HUDEP-2 (cell line): ENCODE measurements around the gene VAV3.

Experiments
- DNase-seq, 76 experiments: peaks; one replicate each; lab custom pipeline; 2025; ENCODE audit not compliant: unreplicated experiment in 76 of 76; lab: John Stamatoyannopoulos, UW

The VAV3 gene

GRCh38 chr1:107550358-107550757 lies 414.6 kb downstream of the VAV3 start:
- no peak for DNase-seq

DNA sequence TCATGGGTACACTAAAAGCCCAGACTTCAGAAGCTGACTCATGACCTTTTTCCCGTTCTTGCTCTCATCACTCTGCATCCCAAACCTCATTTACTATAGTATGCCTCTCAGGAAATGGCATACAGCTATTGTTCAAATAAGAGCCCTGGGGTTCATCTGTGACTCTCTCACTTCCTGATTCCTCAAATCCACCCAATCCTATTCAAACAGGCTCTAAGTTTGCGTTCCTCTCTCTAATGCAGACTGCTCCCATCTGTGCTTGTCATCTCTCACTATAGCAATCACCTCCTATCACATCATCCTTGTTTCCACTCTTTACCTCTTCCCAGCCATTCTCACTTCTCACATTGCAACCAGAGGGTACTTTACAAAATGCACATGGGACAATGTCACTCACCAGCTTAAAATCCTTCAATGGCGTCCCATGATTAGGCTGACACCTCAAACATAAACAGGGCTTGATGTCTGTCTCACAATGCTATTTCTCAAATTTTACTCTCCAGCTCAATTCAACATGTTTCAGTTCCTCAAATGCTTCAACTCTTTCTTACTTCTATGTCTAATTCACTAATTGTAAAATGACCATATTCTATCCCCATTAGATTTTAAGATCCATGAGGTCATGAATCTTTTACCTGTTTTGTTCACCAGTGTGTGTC lies 415.7 kb downstream of the VAV3 start:
- no peak for DNase-seq

- DNase-seq = peak in 12 of 76 experiments; percentile 11 to 57 (median 34)
Observed at GRCh38 chr1:107548276-107548675, 416.7 kb downstream of the VAV3 start.

GRCh38 chr1:107547363-107548155 lies 417.4 kb downstream of the VAV3 start:
- no peak for DNase-seq

GRCh38 chr1:107546576-107546975 lies 418.4 kb downstream of the VAV3 start:
- no peak for DNase-seq

GRCh38 chr1:107545879-107546278 lies 419.1 kb downstream of the VAV3 start:
- DNase-seq = no peak

- no peak for DNase-seq
Observed at GRCh38 chr1:107545056-107545577, 419.9 kb downstream of the VAV3 start.

GRCh38 chr1:107544285-107544684 lies 420.7 kb downstream of the VAV3 start:
- no peak for DNase-seq

- no peak for DNase-seq
Observed at GRCh38 chr1:107541412-107541811, 423.6 kb downstream of the VAV3 start.

- no peak for DNase-seq
Observed at GRCh38 chr1:107538502-107538901, 426.5 kb downstream of the VAV3 start.

DNA sequence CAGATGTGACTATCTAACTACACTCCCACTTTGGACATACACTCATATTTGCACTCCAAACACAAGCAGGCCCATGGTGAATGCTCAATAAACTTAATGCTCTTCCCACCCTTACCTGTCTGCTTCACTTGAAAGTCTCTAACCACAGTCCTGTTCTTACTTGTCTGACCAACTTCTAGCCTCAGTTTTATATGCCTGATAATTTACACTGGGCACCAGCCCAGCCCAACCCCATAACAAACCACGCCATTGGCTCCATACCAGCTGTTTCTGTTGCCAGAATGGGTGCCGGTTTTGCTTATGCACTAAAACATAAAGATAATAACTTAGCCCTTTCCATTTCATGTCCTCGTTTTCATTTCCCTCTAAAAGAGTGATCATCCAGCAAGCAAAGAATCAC lies 428.7 kb downstream of the VAV3 start:
- peak in 25 of 76 experiments; percentile 0 to 48 (median 18) for DNase-seq

GRCh38 chr1:107535091-107535490 lies 429.9 kb downstream of the VAV3 start:
- peak in 1 of 76 experiments; percentile 4 for DNase-seq

GRCh38 chr1:107534632-107535031 lies 430.3 kb downstream of the VAV3 start:
- DNase-seq = no peak

DNA sequence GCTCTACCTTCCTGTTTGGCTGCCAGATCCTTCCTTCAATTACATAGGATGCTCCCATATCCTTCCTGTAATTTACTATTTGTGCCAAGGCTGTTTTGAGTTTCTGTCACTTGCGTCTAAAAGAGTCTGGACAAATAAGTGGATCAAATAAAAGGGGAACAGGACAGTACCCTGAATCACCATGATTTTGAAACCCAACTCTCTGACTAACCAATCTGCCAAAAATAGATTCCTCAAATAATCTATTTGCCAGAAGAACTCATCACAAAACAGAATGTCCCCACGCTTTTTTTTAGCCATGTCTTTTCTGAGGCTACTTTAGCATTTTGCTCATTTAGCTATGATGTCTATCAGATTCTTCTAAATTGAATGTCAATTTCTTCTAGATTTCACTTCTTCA lies 431.5 kb downstream of the VAV3 start:
- no peak for DNase-seq

DNA sequence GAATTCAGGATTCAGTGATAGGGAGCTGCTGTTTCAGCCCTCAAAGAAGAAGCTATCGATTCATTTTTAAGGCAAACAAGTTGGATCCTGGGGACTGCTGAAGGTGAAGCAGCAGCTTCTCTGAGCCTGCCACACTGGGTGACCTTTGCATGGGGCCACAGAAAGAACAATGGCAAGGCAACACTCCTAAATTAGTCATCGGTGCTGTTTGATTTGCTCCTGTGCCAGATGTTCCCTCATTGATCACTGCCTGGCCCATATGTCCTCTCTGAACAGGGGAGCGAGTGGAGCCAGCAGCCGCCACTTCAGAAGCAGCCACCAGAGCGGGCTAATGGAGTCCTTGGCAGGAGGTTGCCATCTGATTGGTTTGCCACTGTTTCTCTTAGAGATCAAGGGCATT lies 432.7 kb downstream of the VAV3 start:
- DNase-seq = no peak

DNA sequence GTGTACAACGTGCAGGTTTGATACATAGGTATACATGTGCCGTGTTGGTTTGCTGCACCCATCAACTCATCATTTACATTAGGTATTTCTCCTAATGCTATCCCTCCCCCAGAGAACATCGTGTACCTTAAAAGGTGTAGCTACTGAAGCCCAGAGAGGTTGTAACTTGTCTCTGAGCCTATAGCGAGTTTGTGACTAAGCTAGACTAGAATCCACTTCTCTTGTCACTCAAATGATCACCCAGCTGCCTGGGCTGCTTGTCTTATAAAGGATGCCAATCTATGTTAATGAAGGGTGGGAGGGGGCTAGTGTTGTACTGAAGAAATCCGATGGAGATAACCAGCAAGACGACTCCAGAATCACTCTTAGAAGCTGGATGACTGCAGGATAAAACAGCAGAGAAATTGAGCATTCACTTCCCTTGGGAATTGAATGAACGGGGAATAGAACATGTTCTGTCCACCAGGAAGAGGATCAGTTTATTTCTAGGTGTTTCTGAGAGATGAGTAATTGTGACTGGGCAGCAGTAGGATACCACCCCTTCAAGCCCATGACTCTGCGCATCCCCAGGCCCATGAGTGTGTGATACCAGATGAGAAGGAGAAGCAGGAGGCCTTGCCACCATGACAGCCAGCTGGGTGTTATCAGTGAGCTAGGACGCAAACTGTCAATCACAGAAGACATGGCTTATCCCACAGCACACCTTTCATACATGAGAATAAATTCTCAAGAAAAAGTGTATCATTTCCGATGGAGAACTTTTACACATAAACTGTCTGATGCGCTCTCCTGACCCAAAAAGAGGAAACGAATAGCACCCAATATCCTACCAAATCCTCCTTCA lies 433.7 kb downstream of the VAV3 start:
- DNase-seq = no peak

DNA sequence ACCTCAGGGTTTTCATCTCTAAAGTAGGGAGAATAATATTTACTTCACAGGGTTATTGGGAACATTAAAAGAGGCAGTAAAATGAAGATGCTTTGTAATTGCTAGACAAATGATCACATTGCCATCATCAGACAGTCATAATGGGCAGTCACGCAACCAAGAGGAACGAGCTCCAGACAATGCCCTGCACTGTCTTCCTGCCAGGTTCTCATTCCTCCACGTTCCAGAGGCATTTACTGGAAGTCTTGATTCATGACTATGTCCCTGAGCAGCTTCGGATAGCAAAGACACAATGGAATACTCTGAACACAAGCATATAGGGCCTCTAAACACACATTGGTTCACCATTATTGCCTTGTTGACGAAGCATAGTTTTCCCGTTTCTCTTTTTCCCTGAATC lies 434.4 kb downstream of the VAV3 start:
- DNase-seq = no peak

DNA sequence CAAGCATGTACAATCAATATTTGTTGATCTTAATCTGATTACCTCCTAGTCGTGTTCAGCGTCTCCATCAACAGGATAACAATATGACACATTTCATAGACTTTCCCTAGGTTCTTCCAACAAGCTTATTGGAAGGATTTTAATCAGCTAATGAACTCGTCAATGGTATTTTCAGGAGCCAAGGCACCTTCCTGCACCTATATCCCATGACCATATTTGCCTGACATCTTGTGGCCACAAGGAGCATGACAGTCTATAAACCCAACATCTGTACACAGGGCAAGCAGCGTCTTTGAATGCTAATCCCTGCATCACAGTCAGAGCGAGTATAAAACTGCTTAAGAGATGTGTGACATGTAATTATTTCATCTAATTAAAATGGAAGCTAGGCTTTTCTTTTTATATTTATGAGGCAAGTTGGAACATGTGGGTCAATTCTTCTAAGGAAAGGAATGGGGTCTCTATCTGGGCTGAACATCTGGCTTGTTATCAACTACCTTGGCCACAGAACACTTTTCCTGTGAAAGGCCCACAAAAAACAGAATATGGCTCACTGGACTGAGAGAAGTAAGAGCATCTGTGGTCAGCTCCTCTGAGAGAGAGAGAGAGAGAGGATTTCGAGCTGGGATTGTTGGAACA lies 435.4 kb downstream of the VAV3 start:
- DNase-seq = peak in 14 of 76 experiments; percentile 2 to 30 (median 12)

GRCh38 chr1:107526524-107527198 lies 438.3 kb downstream of the VAV3 start:
- DNase-seq = no peak

- DNase-seq = no peak
Observed at GRCh38 chr1:107525961-107526360, 439.0 kb downstream of the VAV3 start.
